Measurements from ENCODE around the gene KCNMB2. TPM values are rescaled to one million over a fixed set of nuclear protein-coding genes. Genes with fewer than 3 reads are reported as not detected.

Gene KCNMB2
- total RNA-seq, 2 donors from 2014 or later, result not detected

- H3K27me3 ChIP-seq (ENCODE audit: control insufficient read depth, insufficient read depth, low read length, poor library complexity, severe bottlenecking), result no peaks in the 10 kb centered on the region
- Mint-ChIP-seq H3K27me3 (ENCODE audit: insufficient read depth) (no peaks in the 10 kb centered on the region), H3K9me3 (no peaks in the 10 kb centered on the region), H3K4me1 (peaks cover 4% of the 10 kb centered on the region), H3K4me3 (no peak overlapping the region), H3K36me3 (ENCODE audit: low read depth) (no peaks in the 10 kb centered on the region), H3K27ac (no peak overlapping the region)
- DNase-seq, result no peak
- no peaks in the 10 kb centered on the region for H3K36me3 ChIP-seq (ENCODE audit: control insufficient read depth, insufficient read depth, low read length)
- H3K9me3 ChIP-seq (ENCODE audit: control insufficient read depth, low read length), result no peaks in the 10 kb centered on the region
- no peak overlapping the region for H3K9ac ChIP-seq (ENCODE audit: extremely low read depth, low read length, poor library complexity, severe bottlenecking)
- H3K27ac ChIP-seq (ENCODE audit: low read depth, low read length), result no peak overlapping the region
- no peaks in the 10 kb centered on the region for H3K4me1 ChIP-seq (ENCODE audit: control insufficient read depth, insufficient read depth, low read length)
- no peak for TF ChIP-seq CTCF (conservative IDR thresholded peaks at IDR 0.05)
- WGBS, 2 experiments (ENCODE audit: insufficient coverage in 1 of 2, insufficient read length in 1 of 2), result 78% methylated on average over 4 of the region's 5 CpGs
- no peak overlapping the region for H3K4me3 ChIP-seq (ENCODE audit: low read length)
These were observed 232.0 kb downstream of the KCNMB2 start for GRCh38 chr3:178768072-178768864.

DNA sequence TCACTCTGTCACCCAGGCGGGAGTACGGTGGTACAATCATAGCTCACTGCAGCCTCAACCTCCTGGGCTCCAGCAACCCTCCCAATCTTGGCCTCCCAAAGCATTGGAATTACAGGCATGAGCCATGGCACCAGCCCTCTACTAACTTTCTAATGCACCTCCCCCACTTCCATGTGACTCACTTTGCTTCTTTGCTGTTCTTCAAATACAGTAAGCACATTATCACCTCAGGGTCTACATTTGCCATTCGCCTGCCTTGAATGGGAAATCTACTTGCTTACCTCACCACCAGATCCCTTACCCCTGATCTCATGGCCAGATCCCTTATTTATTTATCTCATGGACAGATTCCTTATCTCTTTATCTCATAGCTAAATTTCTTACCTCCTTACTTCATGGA lies 235.3 kb downstream of the KCNMB2 start:
- no peak for DNase-seq
- Mint-ChIP-seq H3K4me1 (peaks cover 4% of the 10 kb centered on the region), H3K27ac (no peak overlapping the region), H3K4me3 (no peak overlapping the region), H3K9me3 (no peaks in the 10 kb centered on the region), H3K36me3 (ENCODE audit: low read depth) (no peaks in the 10 kb centered on the region), H3K27me3 (ENCODE audit: insufficient read depth) (no peaks in the 10 kb centered on the region)
- no peaks in the 10 kb centered on the region for H3K4me1 ChIP-seq (ENCODE audit: control insufficient read depth, insufficient read depth, low read length)
- no peaks in the 10 kb centered on the region for H3K27me3 ChIP-seq (ENCODE audit: control insufficient read depth, insufficient read depth, low read length, poor library complexity, severe bottlenecking)
- TF ChIP-seq CTCF (conservative IDR thresholded peaks at IDR 0.05), result no peak
- no peaks in the 10 kb centered on the region for H3K9me3 ChIP-seq (ENCODE audit: control insufficient read depth, low read length)
- no peaks in the 10 kb centered on the region for H3K36me3 ChIP-seq (ENCODE audit: control insufficient read depth, insufficient read depth, low read length)
- WGBS, 2 experiments (ENCODE audit: insufficient coverage in 1 of 2, insufficient read length in 1 of 2), result 72 to 89% methylated on average over 1 to 3 of the region's 3 CpGs
- H3K27ac ChIP-seq (ENCODE audit: low read depth, low read length), result no peak overlapping the region
- H3K4me3 ChIP-seq (ENCODE audit: low read length), result no peak overlapping the region
- H3K9ac ChIP-seq (ENCODE audit: extremely low read depth, low read length, poor library complexity, severe bottlenecking), result no peak overlapping the region

- TF ChIP-seq CTCF (conservative IDR thresholded peaks at IDR 0.05), result no peak
These were observed 236.5 kb downstream of the KCNMB2 start for GRCh38 chr3:178772746-178773145.

More at GRCh38 chr3:178772746-178773145, 236.5 kb downstream of the KCNMB2 start:
- H3K9me3 Mint-ChIP-seq, result no peaks in the 10 kb centered on the region
- peaks cover 4% of the 10 kb centered on the region for H3K4me1 Mint-ChIP-seq
- H3K27me3 Mint-ChIP-seq (ENCODE audit: insufficient read depth), result no peaks in the 10 kb centered on the region
- H3K4me1 ChIP-seq (ENCODE audit: control insufficient read depth, insufficient read depth, low read length), result no peaks in the 10 kb centered on the region
- H3K4me3 ChIP-seq (ENCODE audit: low read length), result no peak overlapping the region
- H3K36me3 Mint-ChIP-seq (ENCODE audit: low read depth), result no peaks in the 10 kb centered on the region
- no peaks in the 10 kb centered on the region for H3K27me3 ChIP-seq (ENCODE audit: control insufficient read depth, insufficient read depth, low read length, poor library complexity, severe bottlenecking)
- H3K27ac Mint-ChIP-seq, result no peak overlapping the region
- DNase-seq, result no peak
- 96 to 100% methylated on average over 1 to 4 of the region's 4 CpGs for WGBS, 2 experiments (ENCODE audit: insufficient coverage in 1 of 2, insufficient read length in 1 of 2)
- no peak overlapping the region for H3K27ac ChIP-seq (ENCODE audit: low read depth, low read length)
- H3K9ac ChIP-seq (ENCODE audit: extremely low read depth, low read length, poor library complexity, severe bottlenecking), result no peak overlapping the region
- no peaks in the 10 kb centered on the region for H3K9me3 ChIP-seq (ENCODE audit: control insufficient read depth, low read length)
- H3K4me3 Mint-ChIP-seq, result no peak overlapping the region
- no peaks in the 10 kb centered on the region for H3K36me3 ChIP-seq (ENCODE audit: control insufficient read depth, insufficient read depth, low read length)
